PC-3 (cell line): ENCODE data around the gene RBM34. TPM values are rescaled to one million over a fixed set of nuclear protein-coding genes. Genes with fewer than 3 reads are reported as not detected.

Source experiments
- ATAC-seq: fragments of 200-7000 bp; cut with Tn5 transposase; 2 replicates; pipeline ENCODE4 v1.9.1; 2020; ENCODE audit warnings: mild to moderate bottlenecking, moderate library complexity
- BruUV-seq: library from RNA; stranded (reverse); fragments of 400-500 nt; replicated peaks from 2 replicates; lab custom pipeline; 2021; lab: Mats Ljungman, UMichigan
- CTCF ChIA-PET: fragments of 300-600 bp; sonication (Branson Sonifier 250); formaldehyde crosslinking; loops from one replicate; lab custom pipeline; 2022; ENCODE audit warnings: antibody characterized with exemption; lab: Charles Lee
- POLR2A ChIA-PET: fragments of 300-600 bp; sonication (Branson Sonifier 250); formaldehyde crosslinking; loops from one replicate; lab custom pipeline; 2022; ENCODE audit warnings: antibody characterized with exemption; ENCODE audit not compliant: unreplicated experiment; lab: Charles Lee
- DNase-seq: peaks from one replicate; pipeline ENCODE4 v3.0.0-alpha.2; 2015
- H2AFZ ChIP-seq: fragments of 300-600 bp; sonication (generic); 2 replicates; pipeline ENCODE4 v1.6.0; 2016; ENCODE audit warnings: antibody characterized with exemption, low read length
- H3F3A ChIP-seq: fragments of 300-600 bp; sonication (generic); one replicate; pipeline ENCODE4 v1.6.0; 2017; ENCODE audit warnings: antibody characterized with exemption, low read length, control low read depth, mild to moderate bottlenecking; ENCODE audit not compliant: unreplicated experiment
- H3K27ac ChIP-seq: fragments of 300-600 bp; sonication (generic); 2 replicates; pipeline ENCODE4 v1.5.1; 2016; ENCODE audit warnings: mild to moderate bottlenecking, low read length
- H3K27me3 ChIP-seq: fragments of 300-600 bp; sonication (generic); 2 replicates; pipeline ENCODE4 v1.6.1; 2016; ENCODE audit warnings: low read length, mixed read lengths
- H3K36me3 ChIP-seq: fragments of 300-600 bp; sonication (generic); 2 replicates; pipeline ENCODE4 v1.6.1; 2016; ENCODE audit warnings: low read depth, mixed run types, low read length, mixed read lengths
- H3K4me1 ChIP-seq: fragments of 300-600 bp; sonication (generic); 2 replicates; pipeline ENCODE4 v1.5.1; 2016; ENCODE audit warnings: low read length; ENCODE audit not compliant: insufficient read depth
- H3K4me2 ChIP-seq: fragments of 300-600 bp; sonication (generic); 2 replicates; pipeline ENCODE4 v1.6.0; 2016; ENCODE audit warnings: low read length
- H3K4me3 ChIP-seq: fragments of 300-600 bp; sonication (generic); 2 replicates; pipeline ENCODE4 v1.5.1; 2016; ENCODE audit warnings: mild to moderate bottlenecking, low read length, mixed read lengths
- H3K79me2 ChIP-seq: fragments of 300-600 bp; sonication (generic); 2 replicates; pipeline ENCODE4 v1.6.1; 2017; ENCODE audit warnings: low read length, mixed read lengths
- H3K9ac ChIP-seq: fragments of 300-600 bp; sonication (generic); 2 replicates; pipeline ENCODE4 v1.6.0; 2016; ENCODE audit warnings: mild to moderate bottlenecking, low read length
- H3K9me2 ChIP-seq: fragments of 300-600 bp; sonication (generic); replicated peaks from 2 replicates; pipeline ENCODE4 v1.6.1; 2016; ENCODE audit warnings: mixed run types, low read length, mixed read lengths
- H3K9me3 ChIP-seq: fragments of 300-600 bp; sonication (generic); 2 replicates; pipeline ENCODE4 v1.6.1; 2016; ENCODE audit warnings: low read length, mixed read lengths
- H4K20me1 ChIP-seq: fragments of 300-600 bp; sonication (generic); 2 replicates; pipeline ENCODE4 v1.6.1; 2016; ENCODE audit warnings: low read length, mixed read lengths
- EZH2 ChIP-seq: fragments of 300-600 bp; sonication (generic); IDR thresholded peaks from one replicate; pipeline ENCODE4 v1.6.1; 2017; ENCODE audit warnings: antibody characterized with exemption, mild to moderate bottlenecking, low read length; ENCODE audit not compliant: unreplicated experiment
- EZH2phosphoT487 ChIP-seq: fragments of 300-600 bp; sonication (generic); IDR thresholded peaks from 2 replicates; pipeline ENCODE4 v1.6.1; 2018; ENCODE audit warnings: mild to moderate bottlenecking, antibody characterized with exemption, low read length, borderline replicate concordance
- intact Hi-C: fragments of 100-400 bp; cut with micrococcal nuclease; formaldehyde crosslinking; loops from 2 replicates; pipeline ENCODE4 v1.9.0; 2023
- total RNA-seq: library from RNA; depleted of rRNA; stranded (reverse); fragments of >200 nt; gene quantifications from 2 replicates; pipeline ENCODE4 v1.2.3, GENCODE V29; 2014
- TF ChIP-seq, protein P1 (sequence below): fragments of 300-600 bp; sonication (generic); conservative IDR thresholded peaks from 2 replicates; pipeline ENCODE4 v1.5.1; 2017; ENCODE audit warnings: antibody characterized with exemption, low read depth, mild to moderate bottlenecking, low read length

The RBM34 gene
- total RNA-seq, 1 experiment from 2014 or later = 40.1 TPM

DNA sequence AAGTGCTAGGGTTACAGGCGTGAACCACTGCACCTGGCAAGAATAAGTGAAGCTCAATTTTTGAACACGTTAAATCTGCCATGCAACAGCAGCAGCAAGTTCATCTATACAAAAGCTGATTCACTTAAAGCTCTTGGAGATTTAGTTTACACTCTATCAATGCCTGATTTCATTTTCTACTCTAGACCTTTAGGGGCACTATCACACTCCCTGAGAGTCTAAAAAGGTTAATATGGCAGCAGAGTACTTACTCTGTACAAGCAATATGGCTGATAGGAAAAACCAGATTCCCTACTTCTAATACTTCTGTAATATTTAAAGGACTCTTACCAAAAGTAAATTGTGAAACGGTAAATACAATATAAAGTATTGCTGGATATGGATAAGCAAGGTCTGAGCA is 4.8 kb downstream of the RBM34 start:
- Histone ChIP-seq H3K27me3 (no peaks in the 10 kb centered on the region), H3K4me3 (no peak overlapping the region), H3K9me2 (no peaks in the 10 kb centered on the region), H3K4me2 (peak overlapping the region; percentile 13; the same call in 1 of the 2 replicates), H2AFZ (no peak overlapping the region), H3K79me2 (peaks cover 29% of the 10 kb centered on the region), H3K9me3 (no peaks in the 10 kb centered on the region), H3K4me1 (peaks cover 14% of the 10 kb centered on the region; the same call in 1 of the 2 replicates), H3K9ac (no peak overlapping the region), H4K20me1 (no peaks in the 10 kb centered on the region), H3K27ac (no peak overlapping the region), H3K36me3 (peaks cover 17% of the 10 kb centered on the region), H3F3A (no peaks in the 10 kb centered on the region)
- CTCF ChIA-PET = interaction anchor here (0.6 kb wide), 1 partner anchor 913 kb away, joined by 3 read pairs; no protein-coding TSS in a partner anchor
- ATAC-seq = no peak
- TF ChIP-seq EZH2 (no peak), EZH2phosphoT487 (no peak)
- TF ChIP-seq, protein P1, sequence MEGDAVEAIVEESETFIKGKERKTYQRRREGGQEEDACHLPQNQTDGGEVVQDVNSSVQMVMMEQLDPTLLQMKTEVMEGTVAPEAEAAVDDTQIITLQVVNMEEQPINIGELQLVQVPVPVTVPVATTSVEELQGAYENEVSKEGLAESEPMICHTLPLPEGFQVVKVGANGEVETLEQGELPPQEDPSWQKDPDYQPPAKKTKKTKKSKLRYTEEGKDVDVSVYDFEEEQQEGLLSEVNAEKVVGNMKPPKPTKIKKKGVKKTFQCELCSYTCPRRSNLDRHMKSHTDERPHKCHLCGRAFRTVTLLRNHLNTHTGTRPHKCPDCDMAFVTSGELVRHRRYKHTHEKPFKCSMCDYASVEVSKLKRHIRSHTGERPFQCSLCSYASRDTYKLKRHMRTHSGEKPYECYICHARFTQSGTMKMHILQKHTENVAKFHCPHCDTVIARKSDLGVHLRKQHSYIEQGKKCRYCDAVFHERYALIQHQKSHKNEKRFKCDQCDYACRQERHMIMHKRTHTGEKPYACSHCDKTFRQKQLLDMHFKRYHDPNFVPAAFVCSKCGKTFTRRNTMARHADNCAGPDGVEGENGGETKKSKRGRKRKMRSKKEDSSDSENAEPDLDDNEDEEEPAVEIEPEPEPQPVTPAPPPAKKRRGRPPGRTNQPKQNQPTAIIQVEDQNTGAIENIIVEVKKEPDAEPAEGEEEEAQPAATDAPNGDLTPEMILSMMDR = peak; percentile 24; the same call in 1 of the 2 replicates
- no TSS peak for BruUV-seq
- intact Hi-C loops = no loop called here
- no peak for DNase-seq
- POLR2A ChIA-PET = no interaction called here

DNA sequence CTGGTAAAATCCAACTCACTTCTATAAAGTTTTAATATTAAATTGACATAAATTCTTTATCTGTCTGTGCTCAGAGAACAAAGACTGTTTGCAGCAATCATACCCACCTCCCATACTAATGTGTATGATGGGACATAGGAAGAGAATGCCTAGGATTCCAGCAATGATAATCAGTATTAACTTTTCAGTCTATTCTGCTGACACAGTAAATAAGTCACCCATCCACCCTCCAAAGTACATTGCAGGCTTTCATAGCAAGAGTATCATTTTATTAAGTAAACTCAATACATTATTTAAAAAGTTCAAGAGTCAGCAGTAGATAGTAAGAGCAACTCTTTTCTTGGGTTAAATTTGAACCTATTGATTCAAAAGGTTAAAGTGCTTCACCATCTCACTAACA is 8.8 kb downstream of the RBM34 start:
- H3F3A ChIP-seq = no peaks in the 10 kb centered on the region
- H4K20me1 ChIP-seq = no peaks in the 10 kb centered on the region
- intact Hi-C loops = no loop called here
- H3K4me2 ChIP-seq = no peak overlapping the region
- no peak overlapping the region for H3K9ac ChIP-seq
- H3K4me1 ChIP-seq = 0 out of 2 replicates have a peak, but pooled peaks cover 6% of the 10 kb centered on the region
- H2AFZ ChIP-seq = no peak overlapping the region
- no peaks in the 10 kb centered on the region for H3K27me3 ChIP-seq
- no peak overlapping the region for H3K27ac ChIP-seq
- DNase-seq = no peak
- no peaks in the 10 kb centered on the region for H3K9me3 ChIP-seq
- ChIA-PET CTCF (no interaction called here), POLR2A (no interaction called here)
- no peak overlapping the region for H3K4me3 ChIP-seq
- no peaks in the 10 kb centered on the region for H3K9me2 ChIP-seq
- H3K79me2 ChIP-seq = 0 out of 2 replicates have a peak, but pooled peaks cover under 1% of the 10 kb centered on the region
- ATAC-seq = no peak
- peaks cover 10% of the 10 kb centered on the region for H3K36me3 ChIP-seq
- no TSS peak for BruUV-seq
- TF ChIP-seq EZH2 = no peak
- TF ChIP-seq, protein P1 = no peak
- no peak for TF ChIP-seq EZH2phosphoT487

DNA sequence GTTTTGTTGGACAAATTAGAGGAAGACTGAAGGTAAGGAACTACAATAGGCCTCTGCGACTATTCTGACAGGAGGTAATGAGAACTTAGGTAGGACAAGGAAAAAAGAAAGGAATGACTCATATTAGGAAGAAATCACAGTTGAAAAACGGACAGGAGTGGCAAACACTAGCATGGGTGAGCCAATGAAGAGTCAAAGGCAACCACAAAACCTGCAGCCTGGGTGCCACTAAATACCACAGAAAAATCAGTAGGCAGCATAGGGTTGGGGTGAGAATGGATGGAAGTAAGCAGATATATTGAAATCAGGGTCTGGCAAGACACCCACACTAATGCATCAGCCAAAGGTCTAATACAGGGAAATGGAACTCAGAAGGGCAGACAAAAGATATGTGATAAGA is 10.0 kb downstream of the RBM34 start:
- no peaks in the 10 kb centered on the region for H3K9me3 ChIP-seq
- H4K20me1 ChIP-seq = no peaks in the 10 kb centered on the region
- no TSS peak for BruUV-seq
- no peaks in the 10 kb centered on the region for H3K27me3 ChIP-seq
- H3K9ac ChIP-seq = no peak overlapping the region
- POLR2A ChIA-PET = no interaction called here
- no peaks in the 10 kb centered on the region for H3F3A ChIP-seq
- H3K27ac ChIP-seq = no peak overlapping the region
- H3K4me3 ChIP-seq = no peak overlapping the region
- H3K79me2 ChIP-seq = no peaks in the 10 kb centered on the region
- ATAC-seq (no peak), DNase-seq (no peak)
- H3K4me1 ChIP-seq = no peaks in the 10 kb centered on the region
- no peak for TF ChIP-seq EZH2
- TF ChIP-seq EZH2phosphoT487 = no peak
- TF ChIP-seq, protein P1 = no peak
- H3K4me2 ChIP-seq = no peak overlapping the region
- no peaks in the 10 kb centered on the region for H3K9me2 ChIP-seq
- peaks cover 5% of the 10 kb centered on the region; the same call in 1 of the 2 replicates for H3K36me3 ChIP-seq
- intact Hi-C loops = no loop called here
- H2AFZ ChIP-seq = no peak overlapping the region
- CTCF ChIA-PET = no interaction called here
